Measurements from ENCODE around the gene HAUS1. TPM values are rescaled to one million over a fixed set of nuclear protein-coding genes. Genes with fewer than 3 reads are reported as not detected.

HAUS1 gene
- total and polyA plus RNA-seq, 2 of the 4 experiments (the other 2 are of a cell fraction) = 25.3 to 33.4 TPM

DNA sequence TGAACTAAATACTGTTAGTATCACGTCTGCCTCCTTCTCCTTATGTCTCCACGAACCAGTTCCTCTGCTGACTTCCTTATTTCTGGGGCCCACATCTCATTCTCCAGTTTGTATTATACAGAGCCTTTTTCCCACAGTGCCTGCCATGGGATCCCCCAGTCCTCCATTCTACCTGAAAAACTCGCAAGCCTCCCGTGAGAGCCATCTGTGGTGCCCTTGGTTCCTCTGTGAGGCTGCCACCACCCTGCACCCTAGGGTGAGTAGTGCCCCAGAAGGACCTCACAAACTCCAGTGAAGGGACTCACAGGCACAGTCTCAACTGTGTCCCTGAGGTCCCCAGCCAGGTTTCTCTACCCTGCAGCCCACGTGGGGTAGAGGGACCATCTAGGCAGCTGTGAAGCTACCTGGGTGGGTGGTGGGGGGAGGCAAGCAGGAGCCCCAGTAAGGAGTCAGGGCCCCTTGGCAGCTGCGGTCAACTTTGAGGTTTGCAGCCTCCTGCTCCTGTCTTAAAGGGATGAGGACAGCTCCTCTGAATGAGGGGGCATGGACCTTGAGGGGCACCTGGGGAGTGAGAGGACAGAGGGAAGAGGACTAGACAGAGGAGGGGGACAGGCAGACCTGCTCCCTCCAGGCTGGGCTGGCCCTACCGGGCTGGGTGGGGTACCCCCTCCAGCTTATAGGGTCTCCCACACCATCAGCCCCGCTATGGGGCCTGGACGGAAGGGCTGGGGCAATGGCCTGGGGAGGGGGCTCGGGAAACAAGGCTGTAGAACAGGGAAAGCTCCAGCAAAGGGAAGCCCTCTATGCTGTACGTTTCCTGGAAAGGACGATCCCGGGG, 33.2 kb upstream of the HAUS1 start:
- dilution Hi-C loops (cut with HindIII; ENCODE audit: low sequenced_read_pairs, unreplicated experiment) = no loop called here
- H3K27ac ChIP-seq (ENCODE audit: insufficient read depth, low read length) = peak overlapping the region; percentile 9
- no TSS peak for BruUV-seq (replicated peaks)

More for the DNA sequence above, 33.2 kb upstream of the HAUS1 start:
- no peak overlapping the region for H2BK20ac ChIP-seq (ENCODE audit: low read depth, low read length)
- H3K4me1 ChIP-seq (ENCODE audit: control insufficient read depth, insufficient read depth, low read length) = peaks cover 18% of the 10 kb centered on the region
- 76% methylated on average over 2 of the region's 13 CpGs; no CpG with 5 or more reads in 1 of the 2 experiments for WGBS, 2 experiments (ENCODE audit: extremely low coverage in 2 of 2, insufficient read length in 1 of 2)
- TF ChIP-seq MAZ (IDR thresholded peaks at IDR 0.05; ENCODE audit: borderline replicate concordance, low read depth, low read length) (no peak), POLR2A (IDR thresholded peaks at IDR 0.05; ENCODE audit: low read depth, low read length) (no peak)
- TF ChIP-seq, protein P1, sequence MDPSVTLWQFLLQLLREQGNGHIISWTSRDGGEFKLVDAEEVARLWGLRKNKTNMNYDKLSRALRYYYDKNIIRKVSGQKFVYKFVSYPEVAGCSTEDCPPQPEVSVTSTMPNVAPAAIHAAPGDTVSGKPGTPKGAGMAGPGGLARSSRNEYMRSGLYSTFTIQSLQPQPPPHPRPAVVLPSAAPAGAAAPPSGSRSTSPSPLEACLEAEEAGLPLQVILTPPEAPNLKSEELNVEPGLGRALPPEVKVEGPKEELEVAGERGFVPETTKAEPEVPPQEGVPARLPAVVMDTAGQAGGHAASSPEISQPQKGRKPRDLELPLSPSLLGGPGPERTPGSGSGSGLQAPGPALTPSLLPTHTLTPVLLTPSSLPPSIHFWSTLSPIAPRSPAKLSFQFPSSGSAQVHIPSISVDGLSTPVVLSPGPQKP (IDR thresholded peaks at IDR 0.05; ENCODE audit: borderline replicate concordance, low read depth, low read length) = no peak
- TF ChIP-seq, protein P2, sequence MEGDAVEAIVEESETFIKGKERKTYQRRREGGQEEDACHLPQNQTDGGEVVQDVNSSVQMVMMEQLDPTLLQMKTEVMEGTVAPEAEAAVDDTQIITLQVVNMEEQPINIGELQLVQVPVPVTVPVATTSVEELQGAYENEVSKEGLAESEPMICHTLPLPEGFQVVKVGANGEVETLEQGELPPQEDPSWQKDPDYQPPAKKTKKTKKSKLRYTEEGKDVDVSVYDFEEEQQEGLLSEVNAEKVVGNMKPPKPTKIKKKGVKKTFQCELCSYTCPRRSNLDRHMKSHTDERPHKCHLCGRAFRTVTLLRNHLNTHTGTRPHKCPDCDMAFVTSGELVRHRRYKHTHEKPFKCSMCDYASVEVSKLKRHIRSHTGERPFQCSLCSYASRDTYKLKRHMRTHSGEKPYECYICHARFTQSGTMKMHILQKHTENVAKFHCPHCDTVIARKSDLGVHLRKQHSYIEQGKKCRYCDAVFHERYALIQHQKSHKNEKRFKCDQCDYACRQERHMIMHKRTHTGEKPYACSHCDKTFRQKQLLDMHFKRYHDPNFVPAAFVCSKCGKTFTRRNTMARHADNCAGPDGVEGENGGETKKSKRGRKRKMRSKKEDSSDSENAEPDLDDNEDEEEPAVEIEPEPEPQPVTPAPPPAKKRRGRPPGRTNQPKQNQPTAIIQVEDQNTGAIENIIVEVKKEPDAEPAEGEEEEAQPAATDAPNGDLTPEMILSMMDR (conservative IDR thresholded peaks at IDR 0.05; ENCODE audit: low read depth, low read length) = no peak
- TF ChIP-seq, protein P3, sequence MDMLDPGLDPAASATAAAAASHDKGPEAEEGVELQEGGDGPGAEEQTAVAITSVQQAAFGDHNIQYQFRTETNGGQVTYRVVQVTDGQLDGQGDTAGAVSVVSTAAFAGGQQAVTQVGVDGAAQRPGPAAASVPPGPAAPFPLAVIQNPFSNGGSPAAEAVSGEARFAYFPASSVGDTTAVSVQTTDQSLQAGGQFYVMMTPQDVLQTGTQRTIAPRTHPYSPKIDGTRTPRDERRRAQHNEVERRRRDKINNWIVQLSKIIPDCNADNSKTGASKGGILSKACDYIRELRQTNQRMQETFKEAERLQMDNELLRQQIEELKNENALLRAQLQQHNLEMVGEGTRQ (IDR thresholded peaks at IDR 0.05; ENCODE audit: low read depth, low read length) = no peak
- H3K27me3 ChIP-seq (ENCODE audit: control insufficient read depth, insufficient read depth, low read length) = no peaks in the 10 kb centered on the region
- peak overlapping the region; percentile 27 for H2BK5ac ChIP-seq (ENCODE audit: low read depth, low read length, poor library complexity, severe bottlenecking)
- H3K4ac ChIP-seq (ENCODE audit: low read depth, low read length) = peak overlapping the region; percentile 94
- intact Hi-C loops (cut with micrococcal nuclease) (loop anchor here (5.0 kb wide), 1 partner anchor 144 kb away; no protein-coding TSS in a partner anchor), in situ Hi-C loops (cut with MboI; ENCODE audit: low sequenced_read_pairs) (loop anchor here (5.0 to 10.0 kb wide), 2 partner anchors 94 to 406 kb away; no protein-coding TSS in a partner anchor)
- peak overlapping the region in 1 of 2 experiments; percentile 69; a peak in 1 of 4 replicates for H4K8ac ChIP-seq (ENCODE audit: low read depth in 2 of 2, low read length in 2 of 2)
- peak overlapping the region; percentile 95 for H3K14ac ChIP-seq (replicated peaks; ENCODE audit: low read depth, low read length)
- peak overlapping the region; percentile 90 for H3K4me2 ChIP-seq (ENCODE audit: low read depth, low read length)
- peak overlapping the region; percentile 88 for H3K9ac ChIP-seq (ENCODE audit: low read depth, low read length)
- H3K79me1 ChIP-seq (ENCODE audit: low read depth in 1 of 2, low read length in 2 of 2) = peaks cover 7 to 47% of the 10 kb centered on the region in 2 experiments; a peak in 3 of 4 replicates
- DNase-seq (no peak), ATAC-seq (ENCODE audit: low read depth) (peak; percentile 1; the same call in 1 of the 2 replicates)
- CTCF ChIA-PET = no interaction called here
- peak overlapping the region; percentile 47 for H3K18ac ChIP-seq (ENCODE audit: low read depth, low read length)
- H2BK120ac ChIP-seq (ENCODE audit: low read depth, low read length) = peak overlapping the region; percentile 64
- peaks cover 6% of the 10 kb centered on the region for H3K9me1 ChIP-seq (ENCODE audit: insufficient read depth, low read length)
- no peaks in the 10 kb centered on the region for H3K36me3 ChIP-seq (ENCODE audit: control insufficient read depth, insufficient read depth, low read length)
- H4K20me1 ChIP-seq (ENCODE audit: insufficient read depth, low read length) = no peaks in the 10 kb centered on the region; the same call in 1 of the 2 replicates
- H2AFZ ChIP-seq (replicated peaks; ENCODE audit: low read length, poor library complexity) = peak overlapping the region; percentile 95
- H3K9me3 ChIP-seq (ENCODE audit: control insufficient read depth, insufficient read depth, low read length) = no peaks in the 10 kb centered on the region
- peak overlapping the region; percentile 52; the same call in 1 of the 2 replicates for H4K91ac ChIP-seq (ENCODE audit: insufficient read depth, low read depth, low read length)
- POLR2A ChIA-PET (ENCODE audit: unreplicated experiment) = no interaction called here
- H3K4me3 ChIP-seq (ENCODE audit: insufficient read depth, low read depth, low read length) = peak overlapping the region; percentile 79
- H2BK15ac ChIP-seq (ENCODE audit: low read depth, low read length) = peak overlapping the region; percentile 21; the same call in 1 of the 3 replicates
- H3K23ac ChIP-seq (ENCODE audit: low read depth, low read length) = peak overlapping the region; percentile 96
- peak overlapping the region; percentile 43; the same call in 1 of the 2 replicates for H3K56ac ChIP-seq (ENCODE audit: extremely low read depth, insufficient read depth, low read length)
- peak overlapping the region; percentile 73 for H2AK5ac ChIP-seq (ENCODE audit: low read depth, low read length)
- H4K5ac ChIP-seq (ENCODE audit: low read depth, low read length) = peak overlapping the region; percentile 49; the same call in 1 of the 2 replicates
- H2AK9ac ChIP-seq (replicated peaks; ENCODE audit: low read depth, low read length, poor library complexity) = peak overlapping the region; percentile 92

Data from IMR-90 (cell line).